IMR-90 (cell line): ENCODE data around the gene FARSB. TPM values are rescaled to one million over a fixed set of nuclear protein-coding genes. Genes with fewer than 3 reads are reported as not detected.

Source experiments
- ATAC-seq: fragments of 200-7000 bp; cut with Tn5 transposase; 2 replicates; pipeline ENCODE4 v1.9.1; 2020; ENCODE audit warnings: low read depth, mild to moderate bottlenecking, moderate library complexity
- BruUV-seq: library from RNA; stranded (reverse); fragments of 400-500 nt; replicated peaks from 2 replicates; lab custom pipeline; 2021; lab: Mats Ljungman, UMichigan
- CTCF ChIA-PET: fragments of 300-600 bp; formaldehyde crosslinking; extraction: SDS; loops from one replicate; lab custom pipeline; 2021; ENCODE audit warnings: antibody characterized with exemption; lab: Yijun Ruan, JAX
- POLR2A ChIA-PET: fragments of 300-600 bp; sonication (Branson Sonifier 250); formaldehyde crosslinking; loops from one replicate; lab custom pipeline; 2022; ENCODE audit warnings: antibody characterized with exemption; ENCODE audit not compliant: unreplicated experiment; lab: Charles Lee
- DNase-seq: peaks from one replicate; pipeline ENCODE4 v3.0.0; 2013
- H2AFZ ChIP-seq: replicated peaks from 2 replicates; pipeline ENCODE3; 2013; ENCODE audit warnings: low read length, mild to moderate bottlenecking; ENCODE audit not compliant: poor library complexity
- H2AK5ac ChIP-seq: 2 replicates; pipeline ENCODE4 v1.6.1; 2013; ENCODE audit warnings: low read depth, low read length, inconsistent platforms
- H2AK9ac ChIP-seq: replicated peaks from 2 replicates; pipeline ENCODE3; 2013; ENCODE audit warnings: mild to moderate bottlenecking, low read depth, low read length, moderate library complexity; ENCODE audit not compliant: poor library complexity
- H2BK120ac ChIP-seq: 2 replicates; pipeline ENCODE4 v1.6.1; 2013; ENCODE audit warnings: low read depth, low read length, inconsistent platforms
- H2BK15ac ChIP-seq: 3 replicates; pipeline ENCODE4 v1.6.1; 2013; ENCODE audit warnings: low read depth, low read length, inconsistent platforms
- H2BK20ac ChIP-seq: 2 replicates; pipeline ENCODE4 v1.6.1; 2013; ENCODE audit warnings: low read depth, mild to moderate bottlenecking, inconsistent platforms, low read length, moderate library complexity
- H2BK5ac ChIP-seq: 2 replicates; pipeline ENCODE4 v1.6.1; 2013; ENCODE audit warnings: mild to moderate bottlenecking, low read depth, low read length, inconsistent platforms; ENCODE audit not compliant: poor library complexity, severe bottlenecking
- H3K14ac ChIP-seq: replicated peaks from 2 replicates; pipeline ENCODE4 v1.6.1; 2013; ENCODE audit warnings: low read depth, low read length, inconsistent platforms
- H3K18ac ChIP-seq: 2 replicates; pipeline ENCODE4 v1.6.1; 2013; ENCODE audit warnings: low read depth, low read length, control low read depth
- H3K23ac ChIP-seq: 2 replicates; pipeline ENCODE4 v1.6.1; 2013; ENCODE audit warnings: low read depth, low read length, inconsistent platforms
- H3K27ac ChIP-seq: 2 replicates; pipeline ENCODE4 v1.5.1; 2013; ENCODE audit warnings: mild to moderate bottlenecking, control low read depth, low read length; ENCODE audit not compliant: insufficient read depth
- H3K27me3 ChIP-seq: 2 replicates; pipeline ENCODE4 v1.6.1; 2013; ENCODE audit warnings: low read length; ENCODE audit not compliant: control insufficient read depth, insufficient read depth
- H3K36me3 ChIP-seq: 2 replicates; pipeline ENCODE4 v1.6.1; 2013; ENCODE audit warnings: low read length, mixed read lengths; ENCODE audit not compliant: control insufficient read depth, insufficient read depth
- H3K4ac ChIP-seq: 2 replicates; pipeline ENCODE4 v1.6.1; 2013; ENCODE audit warnings: low read depth, low read length, inconsistent platforms
- H3K4me1 ChIP-seq: 2 replicates; pipeline ENCODE4 v1.6.1; 2013; ENCODE audit warnings: low read length, mixed read lengths; ENCODE audit not compliant: control insufficient read depth, insufficient read depth
- H3K4me2 ChIP-seq: 2 replicates; pipeline ENCODE4 v1.6.1; 2013; ENCODE audit warnings: low read depth, mild to moderate bottlenecking, control low read depth, low read length, moderate library complexity
- H3K4me3 ChIP-seq: 2 replicates; pipeline ENCODE4 v1.5.1; 2013; ENCODE audit warnings: low read depth, mild to moderate bottlenecking, control low read depth, low read length, moderate library complexity; ENCODE audit not compliant: insufficient read depth
- H3K56ac ChIP-seq: 2 replicates; pipeline ENCODE4 v1.6.1; 2013; ENCODE audit warnings: low read length, inconsistent platforms; ENCODE audit not compliant: insufficient read depth; ENCODE audit errors: extremely low read depth
- H3K79me1 ChIP-seq, 2 experiments: 2 replicates each; pipeline ENCODE4 v1.6.1; 2013; ENCODE audit warnings: low read length in 2 of 2, inconsistent platforms in 1 of 2, low read depth in 1 of 2
- H3K9ac ChIP-seq: 2 replicates; pipeline ENCODE4 v1.6.1; 2013; ENCODE audit warnings: low read depth, low read length, control low read depth
- H3K9me1 ChIP-seq: 2 replicates; pipeline ENCODE4 v1.6.1; 2013; ENCODE audit warnings: low read length, inconsistent platforms; ENCODE audit not compliant: insufficient read depth
- H3K9me3 ChIP-seq: 2 replicates; pipeline ENCODE4 v1.6.1; 2013; ENCODE audit warnings: low read length; ENCODE audit not compliant: control insufficient read depth, insufficient read depth
- H4K20me1 ChIP-seq: 2 replicates; pipeline ENCODE4 v1.6.1; 2013; ENCODE audit warnings: low read length, inconsistent platforms; ENCODE audit not compliant: insufficient read depth
- H4K5ac ChIP-seq: 2 replicates; pipeline ENCODE4 v1.6.1; 2013; ENCODE audit warnings: mild to moderate bottlenecking, low read depth, low read length, control low read depth
- H4K8ac ChIP-seq, 2 experiments: 2 replicates each; pipeline ENCODE4 v1.6.1; 2013; ENCODE audit warnings: low read depth in 2 of 2, low read length in 2 of 2, control low read depth in 1 of 2, inconsistent platforms in 1 of 2
- H4K91ac ChIP-seq: 2 replicates; pipeline ENCODE4 v1.6.1; 2013; ENCODE audit warnings: low read depth, low read length, inconsistent platforms; ENCODE audit not compliant: insufficient read depth
- BHLHE40 ChIP-seq: fragments of 150-350 bp; IDR thresholded peaks from 2 replicates; pipeline ENCODE4 v1.6.1; 2016; ENCODE audit warnings: mild to moderate bottlenecking, low read depth, low read length
- CEBPB ChIP-seq: IDR thresholded peaks from 2 replicates; pipeline ENCODE4 v1.6.1; 2012; ENCODE audit warnings: low read depth, low read length, improper control_type of control experiment
- CHD1 ChIP-seq: IDR thresholded peaks from 2 replicates; pipeline ENCODE4 v1.6.1; 2012; ENCODE audit warnings: low read depth, low read length, improper control_type of control experiment
- FOS ChIP-seq: fragments of 150-350 bp; IDR thresholded peaks from 2 replicates; pipeline ENCODE4 v1.6.1; 2016; ENCODE audit warnings: low read depth, low read length
- MAFK ChIP-seq: IDR thresholded peaks from 2 replicates; pipeline ENCODE4 v1.6.1; 2012; ENCODE audit warnings: low read depth, low read length, improper control_type of control experiment
- MAZ ChIP-seq: IDR thresholded peaks from 2 replicates; pipeline ENCODE4 v1.6.1; 2012; ENCODE audit warnings: low read depth, mild to moderate bottlenecking, low read length, improper control_type of control experiment, moderate library complexity, borderline replicate concordance
- MXI1 ChIP-seq: IDR thresholded peaks from 2 replicates; pipeline ENCODE4 v1.6.1; 2012; ENCODE audit warnings: low read depth, mild to moderate bottlenecking, low read length, moderate library complexity, borderline replicate concordance
- NFE2L2 ChIP-seq: fragments of 150-350 bp; IDR thresholded peaks from 2 replicates; pipeline ENCODE4 v1.6.1; 2016; ENCODE audit warnings: low read depth, mild to moderate bottlenecking, low read length
- POLR2A ChIP-seq: IDR thresholded peaks from 2 replicates; pipeline ENCODE4 v1.6.1; 2012; ENCODE audit warnings: mild to moderate bottlenecking, low read depth, low read length
- RAD21 ChIP-seq: IDR thresholded peaks from 2 replicates; pipeline ENCODE4 v1.6.1; 2012; ENCODE audit warnings: low read length, improper control_type of control experiment
- RCOR1 ChIP-seq: IDR thresholded peaks from 2 replicates; pipeline ENCODE4 v1.6.1; 2012; ENCODE audit warnings: mild to moderate bottlenecking, low read length, improper control_type of control experiment; ENCODE audit not compliant: insufficient replicate concordance
- RFX5 ChIP-seq: IDR thresholded peaks from 2 replicates; pipeline ENCODE4 v1.8.0; 2012; ENCODE audit warnings: low read depth, mild to moderate bottlenecking, low read length, moderate library complexity
- SMC3 ChIP-seq: fragments of 150-350 bp; IDR thresholded peaks from 2 replicates; pipeline ENCODE4 v1.6.1; 2016; ENCODE audit warnings: low read depth, mild to moderate bottlenecking, antibody characterized with exemption, low read length, moderate library complexity
- USF2 ChIP-seq: fragments of 150-350 bp; IDR thresholded peaks from 2 replicates; pipeline ENCODE4 v1.6.1; 2017; ENCODE audit warnings: mild to moderate bottlenecking, antibody characterized with exemption, low read length, low read depth
- WGBS, 2 experiments: methylation state at CpG; one replicate each; pipeline versions ENCODE4 v1.1.5 to v1.1.7; 2013; ENCODE audit warnings: missing lambda C conversion rate in 2 of 2; ENCODE audit not compliant: insufficient read length in 1 of 2; ENCODE audit errors: extremely low coverage in 2 of 2; 5-methylcytosine and 5-hydroxymethylcytosine counted together
- dilution Hi-C: fragments of 300-500 bp; cut with HindIII; formaldehyde crosslinking; loops from one replicate; pipeline ENCODE4 v1.14.3; 2018; ENCODE audit warnings: low sequenced_read_pairs; ENCODE audit not compliant: unreplicated experiment
- in situ Hi-C: fragments of 300-500 bp; cut with MboI; formaldehyde crosslinking; loops from 3 replicates; pipeline ENCODE4 v1.14.3; 2019; ENCODE audit warnings: low sequenced_read_pairs, inconsistent platforms, mixed read lengths
- intact Hi-C: fragments of 100-400 bp; cut with micrococcal nuclease; formaldehyde crosslinking; loops from 2 replicates; pipeline ENCODE4 v1.10.0; 2022
- polyA plus RNA-seq, 3 experiments: library from polyadenylated mRNA; depleted of rRNA; stranded (reverse); fragments of >200 nt; gene quantifications; 2 replicates each; pipeline ENCODE4 v1.2.3, GENCODE V29; 2012; ENCODE audit warnings: low replicate concordance in 1 of 3
- total RNA-seq: library from RNA; depleted of rRNA; stranded (reverse); fragments of >200 nt; gene quantifications from 2 replicates; pipeline ENCODE4 v1.2.3, GENCODE V29; 2012
- TF ChIP-seq, protein P1 (sequence below): fragments of 150-350 bp; IDR thresholded peaks from 2 replicates; pipeline ENCODE4 v1.6.1; 2016; ENCODE audit warnings: low read depth, mild to moderate bottlenecking, low read length, moderate library complexity, borderline replicate concordance
- TF ChIP-seq, protein P2 (sequence below): conservative IDR thresholded peaks from 2 replicates; pipeline ENCODE4 v1.5.1; 2012; ENCODE audit warnings: mild to moderate bottlenecking, low read depth, low read length, improper control_type of control experiment

The FARSB gene
- total and polyA plus RNA-seq, 2 of the 4 experiments (the other 2 are of a cell fraction) = 21.1 to 32.5 TPM

DNA sequence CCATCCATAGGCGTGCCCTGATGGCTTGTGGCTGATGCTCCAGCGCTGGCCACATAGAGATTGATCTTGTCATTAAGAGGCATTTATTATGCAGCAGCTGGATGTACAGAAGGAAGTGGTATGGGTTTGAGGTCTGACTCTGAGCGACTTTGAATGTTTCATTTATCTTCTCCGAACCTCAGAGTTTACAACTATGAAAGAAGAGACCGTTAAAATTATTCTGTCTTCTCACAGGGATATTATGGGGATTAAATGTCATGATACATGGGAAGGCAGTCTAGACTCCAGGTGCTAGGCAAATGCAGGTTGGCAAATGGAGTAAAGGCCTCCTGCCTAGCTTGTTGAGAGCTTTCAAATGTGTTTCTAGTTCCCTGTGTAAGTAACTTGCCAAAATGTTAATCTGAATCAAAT lies 45.8 kb upstream of the FARSB start:
- Histone ChIP-seq H3K9ac (no peak overlapping the region), H2AK9ac (no peak overlapping the region), H3K4ac (no peak overlapping the region), H3K9me3 (no peaks in the 10 kb centered on the region), H2BK20ac (no peak overlapping the region), H2BK15ac (no peak overlapping the region), H3K36me3 (no peaks in the 10 kb centered on the region), H3K4me3 (no peak overlapping the region), H3K14ac (no peak overlapping the region), H3K27me3 (no peaks in the 10 kb centered on the region), H4K20me1 (no peaks in the 10 kb centered on the region), H3K23ac (no peak overlapping the region), H2BK120ac (no peak overlapping the region), H3K4me2 (no peak overlapping the region), H3K4me1 (peaks cover 8% of the 10 kb centered on the region), H2AK5ac (no peak overlapping the region), H3K9me1 (peaks cover 6% of the 10 kb centered on the region), H2AFZ (no peak overlapping the region), H4K91ac (no peak overlapping the region), H3K18ac (no peak overlapping the region; the same call in 1 of the 2 replicates), H4K8ac (no peak overlapping the region), H4K5ac (no peak overlapping the region), H3K27ac (no peak overlapping the region), H2BK5ac (no peak overlapping the region), H3K56ac (no peak overlapping the region), H3K79me1 (no peaks in the 10 kb centered on the region)
- DNase-seq (no peak), ATAC-seq (no peak)
- dilution Hi-C loops (no loop called here), in situ Hi-C loops (no loop called here), intact Hi-C loops (no loop called here)
- POLR2A ChIA-PET = no interaction called here
- 80% methylated on average over 2 of the region's 5 CpGs; no CpG with 5 or more reads in 1 of the 2 experiments for WGBS, 2 experiments
- TF ChIP-seq MAZ (no peak), NFE2L2 (no peak), FOS (no peak), SMC3 (no peak), RFX5 (no peak), USF2 (no peak), POLR2A (no peak), RAD21 (no peak), CHD1 (no peak), CEBPB (no peak), MXI1 (no peak), RCOR1 (no peak), BHLHE40 (no peak), MAFK (no peak)
- TF ChIP-seq, protein P1, sequence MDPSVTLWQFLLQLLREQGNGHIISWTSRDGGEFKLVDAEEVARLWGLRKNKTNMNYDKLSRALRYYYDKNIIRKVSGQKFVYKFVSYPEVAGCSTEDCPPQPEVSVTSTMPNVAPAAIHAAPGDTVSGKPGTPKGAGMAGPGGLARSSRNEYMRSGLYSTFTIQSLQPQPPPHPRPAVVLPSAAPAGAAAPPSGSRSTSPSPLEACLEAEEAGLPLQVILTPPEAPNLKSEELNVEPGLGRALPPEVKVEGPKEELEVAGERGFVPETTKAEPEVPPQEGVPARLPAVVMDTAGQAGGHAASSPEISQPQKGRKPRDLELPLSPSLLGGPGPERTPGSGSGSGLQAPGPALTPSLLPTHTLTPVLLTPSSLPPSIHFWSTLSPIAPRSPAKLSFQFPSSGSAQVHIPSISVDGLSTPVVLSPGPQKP = no peak
- TF ChIP-seq, protein P2, sequence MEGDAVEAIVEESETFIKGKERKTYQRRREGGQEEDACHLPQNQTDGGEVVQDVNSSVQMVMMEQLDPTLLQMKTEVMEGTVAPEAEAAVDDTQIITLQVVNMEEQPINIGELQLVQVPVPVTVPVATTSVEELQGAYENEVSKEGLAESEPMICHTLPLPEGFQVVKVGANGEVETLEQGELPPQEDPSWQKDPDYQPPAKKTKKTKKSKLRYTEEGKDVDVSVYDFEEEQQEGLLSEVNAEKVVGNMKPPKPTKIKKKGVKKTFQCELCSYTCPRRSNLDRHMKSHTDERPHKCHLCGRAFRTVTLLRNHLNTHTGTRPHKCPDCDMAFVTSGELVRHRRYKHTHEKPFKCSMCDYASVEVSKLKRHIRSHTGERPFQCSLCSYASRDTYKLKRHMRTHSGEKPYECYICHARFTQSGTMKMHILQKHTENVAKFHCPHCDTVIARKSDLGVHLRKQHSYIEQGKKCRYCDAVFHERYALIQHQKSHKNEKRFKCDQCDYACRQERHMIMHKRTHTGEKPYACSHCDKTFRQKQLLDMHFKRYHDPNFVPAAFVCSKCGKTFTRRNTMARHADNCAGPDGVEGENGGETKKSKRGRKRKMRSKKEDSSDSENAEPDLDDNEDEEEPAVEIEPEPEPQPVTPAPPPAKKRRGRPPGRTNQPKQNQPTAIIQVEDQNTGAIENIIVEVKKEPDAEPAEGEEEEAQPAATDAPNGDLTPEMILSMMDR = no peak
- BruUV-seq = no TSS peak
- CTCF ChIA-PET = interaction anchor here (0.6 to 1.4 kb wide), 2 partner anchors 65 to 160 kb away, joined by 3 read pairs; no protein-coding TSS in a partner anchor
